CD4-positive, alpha-beta T cell treated with Interleukin-12 subunit alpha and Interleukin-12 subunit beta, for 1 hour (primary cell): ENCODE results near the gene NRXN3.

ENCODE experiments used
- DNase-seq: peaks from one replicate; pipeline ENCODE4 v3.0.0-alpha.2; 2020

The NRXN3 gene

DNA sequence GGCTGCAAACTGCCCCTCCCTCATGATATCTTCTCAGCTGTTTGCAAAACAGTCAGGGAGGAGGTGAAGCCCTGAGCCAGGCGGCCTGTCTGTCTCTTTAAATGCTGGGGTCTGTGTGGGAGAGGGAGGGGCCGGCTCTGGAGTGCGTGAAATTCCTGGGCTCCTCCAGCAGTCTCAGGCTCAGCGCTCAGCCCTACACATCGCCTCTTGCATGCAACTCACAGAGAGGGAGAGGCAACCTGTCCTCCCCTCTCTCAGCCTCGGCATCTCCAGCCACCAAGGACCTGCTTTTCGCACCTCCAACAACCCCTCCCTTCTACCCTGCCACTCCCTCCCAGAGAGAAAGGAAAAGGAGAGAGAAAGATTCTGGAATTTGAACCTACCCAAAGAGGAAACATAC lies at the start of gene NRXN3:
TSS of gene NRXN3 (plus strand) at position 171 of the 400 bp plus-strand sequence. CDS start 72,721 bp downstream, outside the sequence.
- DNase-seq = no peak

DNA sequence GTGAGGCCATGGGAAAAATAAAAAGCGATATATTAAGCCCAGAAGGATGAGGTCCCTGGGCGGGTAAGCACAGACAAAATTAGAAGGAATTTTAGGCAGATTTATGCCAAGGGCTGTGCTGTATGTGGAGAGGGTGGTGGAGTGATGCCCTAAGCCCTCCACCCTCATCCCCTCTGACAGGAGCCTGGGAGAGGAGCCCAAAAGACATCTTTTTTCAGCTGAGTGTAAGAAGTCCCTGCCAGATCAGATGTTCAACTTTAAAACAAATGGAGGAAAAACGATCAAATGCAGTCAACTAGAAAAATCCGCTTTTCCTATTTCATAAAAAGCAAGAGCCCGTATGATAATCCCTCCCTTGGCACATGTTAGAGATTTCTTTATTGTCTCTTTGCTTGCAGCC lies 47.7 kb upstream of the NRXN3 start:
- DNase-seq = no peak

DNA sequence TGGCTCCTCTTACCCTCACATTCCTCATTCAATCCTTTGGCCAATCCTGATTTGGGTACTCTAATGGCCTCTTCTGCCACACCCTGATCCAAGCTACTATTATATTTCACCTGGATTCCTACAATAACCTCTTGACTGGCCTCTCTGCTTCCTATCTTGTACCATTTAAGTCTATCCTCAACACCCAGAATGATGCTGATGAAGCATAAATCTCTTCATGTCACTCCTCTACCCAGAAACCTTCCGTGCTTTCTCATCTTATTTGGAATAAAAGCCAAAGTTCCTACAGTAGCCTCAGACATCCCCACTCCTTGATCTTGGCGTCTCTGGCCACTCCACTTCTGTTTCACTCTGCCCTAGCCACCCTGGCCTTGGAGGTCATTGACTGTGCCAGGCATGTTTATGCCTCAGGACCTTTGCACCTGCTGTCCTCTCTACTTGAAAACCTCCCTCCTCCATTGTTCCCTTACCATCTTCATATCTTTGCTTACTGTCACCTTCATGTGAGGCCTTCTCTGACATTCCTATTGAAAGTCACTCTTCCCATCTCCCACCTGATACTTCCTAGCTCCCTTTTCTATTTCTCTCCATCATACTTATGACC lies 46.4 kb upstream of the NRXN3 start:
- no peak for DNase-seq

DNA sequence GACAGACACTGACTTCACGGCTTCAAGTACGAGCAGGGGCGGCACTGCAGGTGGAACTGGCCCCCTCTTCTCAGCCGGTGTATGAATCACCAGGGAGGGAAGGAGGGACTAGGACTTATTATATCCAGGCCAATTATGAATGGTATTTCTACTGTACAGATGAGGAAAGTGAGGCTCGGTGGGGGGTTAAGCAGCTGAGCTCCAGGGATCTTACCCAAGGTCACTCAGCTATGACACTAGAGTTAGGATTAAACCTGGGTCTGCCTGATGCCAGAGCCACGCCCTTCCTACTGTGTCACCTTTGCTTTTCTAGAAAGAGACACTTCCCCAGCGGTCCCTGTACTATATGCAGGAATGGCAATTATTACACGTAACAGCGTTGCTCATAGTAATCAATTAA lies 42.2 kb upstream of the NRXN3 start:
- DNase-seq = no peak

DNA sequence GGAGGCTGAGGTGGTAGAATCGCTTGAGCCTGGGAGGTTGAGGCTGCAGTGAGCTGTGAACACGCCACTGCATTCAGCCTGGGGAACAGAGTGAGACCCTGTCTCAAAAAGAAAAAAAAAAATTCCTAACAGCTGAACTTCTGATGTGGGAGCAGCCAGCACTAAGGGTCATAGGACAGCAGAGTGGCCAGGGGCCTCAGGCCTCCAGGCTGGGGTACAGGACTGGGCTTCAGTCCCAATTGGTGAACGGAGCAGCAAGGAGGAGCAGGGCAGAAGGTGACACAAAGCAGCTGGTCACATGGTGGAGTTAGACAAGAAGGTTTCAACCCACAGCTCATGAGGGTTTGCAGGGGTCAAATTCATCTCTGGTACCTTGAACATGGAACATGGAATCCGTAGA lies 40.8 kb upstream of the NRXN3 start:
- DNase-seq = no peak

DNA sequence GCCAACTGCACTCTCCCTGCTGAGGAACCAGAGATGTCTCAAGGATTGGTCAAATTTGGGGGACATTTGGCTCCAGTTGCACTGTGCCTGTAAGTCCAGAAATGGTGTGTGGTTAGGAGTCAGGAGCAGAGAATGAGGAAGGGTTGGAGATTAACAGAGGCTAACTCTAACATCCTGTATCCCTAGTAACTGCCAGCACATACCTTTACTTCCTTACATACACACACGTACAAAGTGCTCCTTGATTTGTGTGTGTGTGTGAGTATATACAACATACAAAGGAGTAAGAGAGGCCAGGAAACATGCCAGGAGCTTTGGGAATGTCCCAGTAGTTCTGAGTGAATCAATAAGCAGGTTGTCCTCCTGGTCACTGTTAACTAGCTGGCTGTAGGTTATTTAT lies 39.8 kb upstream of the NRXN3 start:
- DNase-seq = no peak

DNA sequence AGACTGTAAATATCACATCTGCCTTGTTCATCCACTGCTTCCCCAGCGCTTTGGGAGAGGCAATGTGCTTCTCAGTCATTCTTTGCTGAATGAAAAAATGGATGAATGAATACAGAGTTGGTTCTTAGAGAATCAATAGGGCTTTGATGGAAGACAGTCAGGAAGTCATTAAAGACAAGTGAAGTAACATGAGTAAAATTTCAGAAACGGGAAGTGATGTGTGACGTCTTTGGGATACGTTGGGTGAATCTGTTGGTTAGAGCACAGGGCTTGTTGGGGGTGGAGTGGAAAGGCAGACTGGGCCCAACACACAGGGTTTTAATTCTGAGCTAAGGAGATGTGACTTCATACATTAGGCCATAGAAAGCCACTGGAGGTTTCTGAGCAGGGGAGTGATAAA lies 39.0 kb upstream of the NRXN3 start:
- no peak for DNase-seq

DNA sequence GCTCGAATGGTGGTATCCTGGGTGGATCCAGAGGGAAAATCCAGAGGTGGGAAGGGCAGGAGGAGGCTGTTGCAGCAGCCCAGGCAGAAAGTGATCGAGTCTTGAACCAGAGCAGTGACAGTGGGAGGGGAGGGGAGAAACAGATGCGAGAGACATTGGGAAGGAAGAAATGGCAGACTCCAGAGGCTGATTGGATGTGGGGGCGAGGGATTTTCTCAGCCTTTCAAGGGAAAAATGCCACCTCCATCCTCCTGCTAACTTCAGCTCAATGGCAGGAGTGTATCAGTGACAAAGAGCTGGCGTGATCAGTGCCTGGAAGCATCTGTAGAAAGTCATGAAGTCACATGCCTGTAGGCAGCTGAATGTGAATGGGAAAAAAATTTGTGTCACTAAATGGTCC lies 38.6 kb upstream of the NRXN3 start:
- DNase-seq = no peak

DNA sequence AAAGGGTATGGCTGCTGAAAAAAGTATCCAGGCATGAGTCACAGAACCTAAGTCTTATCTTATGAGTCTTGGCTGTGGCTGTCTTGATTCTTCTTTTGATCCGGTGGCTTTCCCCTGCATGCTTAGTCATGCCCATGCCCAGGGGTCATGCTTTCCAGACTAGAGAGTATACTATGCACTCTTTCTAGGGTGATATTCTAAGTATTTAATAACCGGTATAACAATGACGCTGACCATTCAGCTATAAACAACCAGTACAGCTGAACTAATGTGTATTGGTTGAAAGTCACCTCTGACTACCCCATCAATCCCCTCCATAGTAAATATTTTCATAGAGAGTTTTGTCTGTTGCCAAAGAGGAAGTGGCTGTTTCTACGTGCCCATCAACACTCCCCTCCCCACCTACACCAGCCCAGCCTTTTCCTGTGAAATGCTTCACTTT lies 34.7 kb upstream of the NRXN3 start:
- DNase-seq = no peak

DNA sequence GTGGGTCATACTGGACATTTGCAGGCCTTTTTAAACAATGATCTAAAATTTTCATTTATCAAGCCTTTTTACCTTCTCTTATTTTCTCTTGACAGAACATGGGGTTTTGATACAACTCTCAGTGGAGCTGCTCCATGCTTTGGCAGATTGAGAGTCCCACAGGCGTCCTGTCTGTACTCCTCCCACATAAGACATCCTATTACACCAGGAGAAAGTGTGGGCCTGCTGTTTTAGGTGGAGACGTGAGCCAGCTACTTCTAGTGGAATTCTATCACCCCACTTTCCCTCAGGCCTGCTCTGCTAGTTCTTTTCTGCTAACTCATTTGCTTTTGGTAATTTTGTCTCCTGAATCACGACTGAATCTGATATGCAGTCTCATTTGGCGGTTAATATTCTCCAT lies 33.5 kb upstream of the NRXN3 start:
- no peak for DNase-seq

DNA sequence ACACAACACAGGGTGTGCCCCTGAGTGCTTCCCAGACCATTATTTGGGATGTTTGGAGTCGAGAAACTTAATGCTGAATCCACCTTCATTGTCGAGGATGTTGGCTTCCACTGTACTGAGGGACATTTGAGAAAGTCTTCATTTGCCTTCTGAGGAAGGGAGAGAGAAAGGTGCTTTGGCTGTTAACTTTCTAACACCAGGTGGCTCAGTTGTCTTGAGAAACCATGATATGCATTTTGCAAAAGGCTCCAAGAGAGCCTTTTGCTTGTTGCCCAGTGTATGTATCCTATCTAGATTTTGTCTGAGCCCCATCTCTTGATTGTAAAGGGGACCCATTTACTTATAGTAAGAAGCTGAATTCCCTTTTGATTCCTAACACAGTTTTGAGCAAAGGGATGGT lies 28.6 kb upstream of the NRXN3 start:
- DNase-seq = no peak

DNA sequence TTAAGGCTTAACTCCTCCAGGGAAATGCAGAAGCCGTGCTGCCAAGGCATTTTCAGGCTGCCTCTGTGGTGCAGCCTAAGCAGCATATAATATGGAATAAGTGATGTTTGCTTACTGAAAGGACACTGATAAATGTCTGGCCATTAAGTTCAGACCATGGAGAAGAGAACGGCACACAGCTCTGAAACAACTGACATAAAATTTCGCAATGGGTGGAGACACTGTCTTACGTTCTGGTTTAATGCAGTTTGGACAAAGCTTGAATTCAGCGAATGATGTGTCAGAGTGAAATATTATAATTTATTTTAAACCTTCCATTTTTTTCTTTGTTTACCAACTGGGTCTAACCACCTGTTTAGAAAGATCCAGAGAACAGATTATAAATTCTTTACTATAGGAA lies 27.2 kb upstream of the NRXN3 start:
- no peak for DNase-seq

DNA sequence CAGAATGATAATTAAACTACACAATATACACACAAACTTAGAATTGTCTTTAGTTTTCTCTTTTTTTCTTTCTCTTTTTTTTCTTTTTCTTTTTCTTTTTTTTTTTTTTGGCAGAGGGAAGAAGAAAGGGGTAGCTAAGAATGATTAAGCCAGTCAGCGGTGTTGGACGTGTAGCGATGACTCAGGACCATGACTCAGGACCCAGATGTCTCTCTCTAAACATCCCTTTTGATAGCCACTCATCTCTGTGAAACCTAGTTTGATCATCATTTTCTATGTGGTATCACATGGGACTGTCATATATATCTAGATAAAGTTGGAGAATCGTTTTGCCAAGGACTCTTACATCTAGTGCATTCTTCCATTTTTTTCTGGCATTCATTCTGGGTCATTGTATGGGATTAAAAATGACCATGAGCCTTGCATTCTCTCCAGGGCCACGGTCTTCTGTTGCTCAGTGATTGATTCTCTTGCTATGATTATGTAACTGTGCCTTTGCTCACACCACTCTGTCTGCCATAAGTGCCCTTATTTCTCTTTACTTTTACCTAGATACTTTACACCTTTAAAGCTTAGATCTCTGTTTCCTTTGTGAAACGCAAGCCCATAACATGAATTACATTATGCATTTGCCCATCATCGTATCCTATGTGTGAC lies 26.6 kb upstream of the NRXN3 start:
- DNase-seq = no peak

DNA sequence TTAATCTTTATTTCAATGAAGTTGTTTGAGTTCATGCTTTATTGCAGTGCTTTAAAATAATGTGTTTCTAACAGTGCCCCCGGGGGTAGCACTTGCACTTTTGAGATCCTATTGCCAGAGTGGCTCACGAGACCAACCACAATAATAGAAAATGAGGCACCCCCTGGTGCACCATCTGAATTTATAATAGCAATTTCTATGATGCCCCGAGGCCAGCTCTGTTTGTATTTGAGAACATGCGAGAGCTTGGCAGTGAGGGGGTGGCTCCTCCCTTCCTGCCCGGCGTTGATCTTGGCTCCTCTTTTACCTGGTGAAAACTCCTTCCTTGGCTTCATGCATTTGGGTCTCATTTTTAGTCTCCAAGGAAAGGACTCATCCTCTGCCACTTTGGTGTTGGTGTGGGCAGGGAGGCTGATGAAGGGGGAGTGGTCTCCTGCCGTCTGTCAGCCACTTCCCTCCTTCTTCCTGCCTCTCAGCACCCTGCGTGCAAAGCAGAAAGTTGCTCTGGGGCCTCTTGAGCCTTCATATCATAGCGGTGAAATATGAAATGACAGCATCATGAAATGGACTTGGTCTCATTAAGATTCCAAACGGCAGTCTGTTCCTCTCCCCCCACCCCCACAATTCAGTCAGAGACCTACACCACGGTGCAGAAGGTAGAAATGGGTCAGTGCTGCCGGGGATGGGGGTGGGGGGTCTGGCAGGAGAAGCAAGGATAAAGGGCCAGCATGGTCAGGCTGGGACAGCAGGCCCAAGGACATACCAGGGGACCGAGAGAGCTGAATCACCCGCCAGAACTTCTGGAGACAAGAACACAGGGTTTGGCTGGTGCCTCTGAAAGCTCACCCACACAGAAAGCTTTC lies 17.7 kb upstream of the NRXN3 start:
- no peak for DNase-seq

DNA sequence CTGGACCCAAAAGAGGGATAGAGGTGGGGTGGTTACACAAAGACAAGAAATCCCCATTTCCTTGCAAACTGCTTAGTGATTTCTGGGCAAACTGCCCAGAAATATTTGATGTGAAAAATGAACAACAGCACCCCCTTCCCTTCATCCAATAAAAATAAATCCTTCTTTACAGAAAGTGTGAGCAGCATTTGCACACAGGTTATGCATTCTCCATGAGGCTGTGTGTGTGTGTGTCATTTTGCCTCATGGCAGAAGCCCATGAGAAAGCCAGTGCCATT lies 17.2 kb upstream of the NRXN3 start:
- DNase-seq = no peak

DNA sequence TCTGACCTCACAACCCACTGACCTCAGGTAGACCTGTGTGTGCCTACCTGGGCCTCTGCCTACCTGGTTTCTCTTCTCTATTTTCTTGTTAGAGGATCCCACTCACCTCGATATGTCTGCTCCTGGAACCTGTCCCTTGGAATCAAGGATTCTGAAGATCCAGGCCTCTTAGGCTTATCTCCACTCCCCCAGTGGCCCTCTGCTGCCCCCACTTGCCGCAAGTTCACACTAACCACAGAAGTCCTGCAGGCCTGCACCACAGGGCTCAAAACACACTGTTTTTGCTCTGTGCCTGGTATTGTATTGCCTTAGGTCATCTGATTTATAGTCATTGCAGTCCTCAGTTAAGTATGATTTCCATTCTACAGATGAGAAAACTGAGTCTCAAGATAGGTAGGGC lies 15.3 kb upstream of the NRXN3 start:
- no peak for DNase-seq

DNA sequence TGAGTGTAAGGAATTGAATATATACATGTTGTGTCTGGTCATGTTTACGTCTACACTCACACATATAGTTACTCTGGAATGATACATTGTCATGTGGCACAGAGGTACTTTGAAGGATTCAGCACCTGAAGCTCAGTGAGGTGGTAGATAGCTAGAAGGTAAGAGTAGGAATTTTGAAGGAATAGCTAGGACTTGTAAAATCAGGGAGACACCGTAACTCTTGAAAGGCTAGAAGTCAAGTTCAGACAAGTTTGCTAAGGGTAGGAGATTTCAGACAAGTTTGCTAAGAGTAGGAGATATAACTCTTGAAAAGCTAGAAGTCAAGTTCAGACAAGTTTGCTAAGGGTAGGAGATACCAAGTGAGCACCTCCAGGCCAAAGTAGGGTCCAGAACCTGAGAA lies 14.0 kb upstream of the NRXN3 start:
- no peak for DNase-seq

DNA sequence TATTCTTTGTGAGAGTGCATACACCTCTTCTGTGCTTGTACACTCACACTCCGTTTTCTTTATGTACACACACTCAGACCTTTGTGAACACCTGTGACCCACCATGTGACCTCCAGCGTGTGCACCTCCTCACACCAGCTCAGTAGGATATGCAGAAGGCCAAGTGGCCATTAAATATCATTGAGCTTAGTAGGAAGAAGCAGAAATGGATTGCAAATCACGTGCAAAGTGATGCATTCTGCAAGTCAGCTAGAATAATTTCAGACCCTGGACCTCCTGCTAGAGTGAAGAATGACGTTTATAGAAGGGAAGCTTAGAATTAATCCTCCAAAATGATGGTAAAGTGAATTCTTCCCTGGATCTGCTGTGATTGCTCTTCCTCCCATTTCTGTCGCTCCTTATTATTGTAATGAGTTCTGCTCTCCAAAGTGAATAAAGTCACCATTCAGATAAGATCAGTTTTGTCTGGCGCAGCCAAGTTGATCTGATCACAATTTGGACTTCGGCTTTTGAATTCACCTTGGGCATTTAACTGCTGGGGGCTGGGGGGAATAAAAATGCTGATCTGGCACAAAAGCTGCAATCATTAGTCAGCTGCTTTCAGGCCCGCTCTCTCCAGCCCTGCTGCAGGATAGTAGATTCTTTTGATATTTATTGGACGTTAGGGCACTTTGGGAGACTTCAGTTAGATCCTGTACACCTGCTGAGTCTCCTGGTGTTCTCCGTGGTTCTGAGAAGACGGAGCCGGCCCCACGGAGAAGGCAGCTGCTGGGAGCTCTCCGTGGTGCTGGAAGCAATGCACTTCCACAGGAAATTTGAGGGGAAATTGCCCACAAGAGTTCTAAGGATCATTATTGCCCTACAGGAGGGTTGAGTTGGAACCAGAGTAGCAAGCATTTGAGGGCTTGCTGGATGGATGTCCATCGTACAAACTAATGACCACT lies 12.4 kb upstream of the NRXN3 start:
- DNase-seq = no peak

DNA sequence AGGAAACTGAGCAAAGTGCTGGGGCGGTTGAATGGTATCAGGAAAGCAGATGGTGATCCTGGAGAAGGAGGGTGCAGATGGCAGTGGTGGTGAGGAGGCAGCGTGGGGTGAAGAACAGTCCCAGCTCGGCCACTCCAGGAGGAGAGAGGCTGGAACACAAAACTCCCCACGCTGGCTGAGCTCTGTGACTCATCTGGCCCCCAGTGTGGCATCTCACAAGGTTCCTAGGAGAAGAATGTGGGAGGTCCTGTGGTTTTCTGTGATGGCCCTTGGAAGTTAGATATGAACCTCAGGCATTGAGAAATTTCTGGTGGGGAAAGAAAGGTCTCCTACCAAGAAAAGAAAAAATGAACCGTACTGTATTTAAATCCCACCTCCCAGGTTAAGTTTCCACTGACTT lies 8.0 kb upstream of the NRXN3 start:
- DNase-seq = no peak

DNA sequence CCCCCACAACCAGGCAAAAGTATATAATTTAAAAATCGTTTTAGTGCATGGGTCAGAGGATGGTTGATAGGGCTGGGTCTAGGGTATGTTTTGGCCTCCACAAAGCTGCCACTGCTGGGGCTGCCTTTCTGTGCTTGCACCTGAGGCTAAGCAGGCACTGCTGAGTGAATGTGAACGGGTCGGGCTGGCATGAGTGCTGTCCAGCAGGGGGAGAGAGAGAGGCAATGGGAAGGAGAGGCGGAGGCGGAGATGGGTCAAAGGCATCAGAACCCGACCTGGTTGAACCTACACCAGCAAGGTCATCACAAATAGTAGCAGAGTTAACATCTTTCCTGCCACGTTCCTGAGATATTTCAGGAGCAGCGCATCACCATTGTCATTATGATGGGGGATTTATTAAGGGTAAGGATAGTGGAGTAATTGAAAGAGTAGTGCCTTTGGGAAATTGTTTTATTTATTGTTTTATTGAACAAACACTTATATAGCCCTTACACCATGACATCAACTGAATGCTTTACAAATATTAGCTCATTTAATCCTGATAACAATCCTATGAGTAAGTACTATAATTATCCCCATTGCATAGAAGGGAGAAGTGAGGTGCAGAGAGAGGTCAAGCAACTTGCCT lies 5.8 kb upstream of the NRXN3 start:
- DNase-seq = no peak

DNA sequence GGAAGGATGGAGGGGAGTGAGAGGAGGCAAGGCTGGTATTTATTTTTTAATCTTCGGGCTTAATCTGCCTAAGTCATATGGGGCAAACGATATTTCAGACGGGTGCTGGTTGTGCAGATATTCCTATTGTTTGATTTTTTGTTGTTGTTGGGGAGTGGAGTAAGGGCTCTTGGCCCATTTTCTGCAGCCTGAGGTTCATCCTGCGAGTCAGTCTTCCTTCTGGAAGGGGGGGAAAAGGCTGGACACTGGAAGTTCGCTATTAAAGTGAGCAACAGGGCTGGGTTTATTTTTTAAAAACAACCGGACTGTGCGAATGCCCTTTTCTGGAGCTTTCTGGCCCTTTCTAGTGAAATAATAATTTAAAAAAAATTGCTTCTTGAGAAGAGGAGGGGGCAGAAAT lies 2.3 kb downstream of the NRXN3 start:
- no peak for DNase-seq

DNA sequence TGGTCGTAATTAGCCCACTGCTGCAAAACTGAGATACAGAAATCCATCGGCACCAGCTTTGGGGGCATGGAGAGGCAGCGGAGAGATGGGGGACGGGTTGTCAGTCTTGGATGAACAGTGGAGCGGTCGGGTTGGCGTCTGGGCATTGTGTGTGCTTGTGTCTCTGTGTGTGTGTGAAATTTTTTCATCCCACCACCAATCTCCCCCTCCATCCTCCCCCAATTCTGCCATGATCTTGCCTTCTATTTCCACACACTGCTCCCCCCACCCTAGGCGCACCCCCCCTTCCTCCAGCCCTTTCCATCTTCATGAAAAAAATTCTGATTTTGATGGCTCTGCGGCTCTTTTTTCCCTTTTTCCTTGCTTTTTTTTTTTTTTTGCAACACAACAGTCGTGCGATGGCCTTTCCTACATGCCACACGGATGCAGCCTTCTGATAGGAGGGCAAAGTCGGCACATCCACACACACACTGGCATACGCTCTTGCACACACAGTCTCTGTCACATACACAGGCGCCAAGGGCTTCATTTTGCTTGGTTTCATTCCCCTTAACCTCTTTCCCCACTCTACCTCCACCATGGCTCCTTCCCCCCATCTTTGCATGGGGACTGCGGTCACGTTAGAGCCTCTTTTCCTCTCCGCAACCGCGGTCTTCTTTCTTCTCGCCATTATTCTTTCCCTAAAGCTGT lies 3.3 kb downstream of the NRXN3 start:
- DNase-seq = no peak
